Neuronal stem cell (in vitro differentiated cells): Measurements from ENCODE around the gene IL23R.
A peak's percentile ranks its signal among the peaks of the same experiment; 100 is the strongest.

Experiments
- DNase-seq: peaks from one replicate; pipeline ENCODE4 v3.0.0-alpha.2; 2013; ENCODE audit warnings: low spot score
- H2AFZ ChIP-seq: one replicate; pipeline ENCODE4 v1.6.1; 2013; ENCODE audit warnings: mild to moderate bottlenecking, low read length, inconsistent platforms
- H2AK5ac ChIP-seq: 2 replicates; pipeline ENCODE4 v1.6.1; 2013; ENCODE audit warnings: low read depth, mild to moderate bottlenecking, inconsistent platforms, low read length, moderate library complexity, mixed read lengths
- H2BK120ac ChIP-seq: 2 replicates; pipeline ENCODE4 v1.6.1; 2013; ENCODE audit warnings: low read depth, mild to moderate bottlenecking, inconsistent platforms, low read length, moderate library complexity, mixed read lengths
- H2BK12ac ChIP-seq: one replicate; pipeline ENCODE4 v1.6.1; 2013; ENCODE audit warnings: low read length, inconsistent platforms
- H2BK15ac ChIP-seq: 2 replicates; pipeline ENCODE4 v1.6.1; 2013; ENCODE audit warnings: mild to moderate bottlenecking, low read length, inconsistent platforms, mixed read lengths
- H2BK5ac ChIP-seq: one replicate; pipeline ENCODE4 v1.6.1; 2013; ENCODE audit warnings: inconsistent platforms, mild to moderate bottlenecking, low read length, moderate library complexity
- H3K14ac ChIP-seq: one replicate; pipeline ENCODE4 v1.6.1; 2013; ENCODE audit warnings: low read length, inconsistent platforms
- H3K18ac ChIP-seq: 2 replicates; pipeline ENCODE4 v1.6.1; 2013; ENCODE audit warnings: low read length, inconsistent platforms
- H3K23ac ChIP-seq: 2 replicates; pipeline ENCODE4 v1.6.1; 2013; ENCODE audit warnings: low read depth, mild to moderate bottlenecking, mixed read lengths, low read length, inconsistent platforms; ENCODE audit not compliant: poor library complexity
- H3K27ac ChIP-seq: replicated peaks from 3 replicates; pipeline ENCODE4 v1.5.1; 2013; ENCODE audit warnings: low read length, inconsistent platforms
- H3K27me3 ChIP-seq, 3 experiments: 2 replicates each; pipeline ENCODE4 v1.6.1; 2013; ENCODE audit warnings: low read length in 3 of 3, mild to moderate bottlenecking in 2 of 3, inconsistent platforms in 1 of 3, low read depth in 1 of 3, mixed read lengths in 1 of 3, moderate library complexity in 1 of 3; ENCODE audit not compliant: control insufficient read depth in 3 of 3, insufficient read depth in 3 of 3
- H3K36me3 ChIP-seq, 2 donors: replicated peaks in 1 of 2; 2 replicates each; pipeline ENCODE4 v1.6.1; 2013; ENCODE audit warnings: low read length in 2 of 2; ENCODE audit not compliant: control insufficient read depth in 2 of 2, insufficient read depth in 2 of 2
- H3K4ac ChIP-seq: 2 replicates; pipeline ENCODE4 v1.6.1; 2013; ENCODE audit warnings: inconsistent platforms, mild to moderate bottlenecking, low read length, moderate library complexity
- H3K4me1 ChIP-seq, 2 donors: 1 replicate in 1 of 2; 2 replicates in 1 of 2; pipeline ENCODE4 v1.6.1; 2013; ENCODE audit warnings: low read length in 2 of 2, low read depth in 1 of 2; ENCODE audit not compliant: control insufficient read depth in 2 of 2, insufficient read depth in 1 of 2
- H3K4me2 ChIP-seq: one replicate; pipeline ENCODE4 v1.6.1; 2013; ENCODE audit warnings: mild to moderate bottlenecking, low read length, inconsistent platforms; ENCODE audit not compliant: insufficient read depth, poor library complexity, severe bottlenecking
- H3K4me3 ChIP-seq, 2 donors: 2 replicates each; pipeline ENCODE4 v1.5.1; 2013; ENCODE audit warnings: low read length in 2 of 2, mild to moderate bottlenecking in 2 of 2, inconsistent platforms in 1 of 2, moderate library complexity in 1 of 2
- H3K79me1 ChIP-seq: one replicate; pipeline ENCODE4 v1.6.1; 2013; ENCODE audit warnings: low read depth, mild to moderate bottlenecking, inconsistent platforms, low read length, moderate library complexity
- H3K9ac ChIP-seq: one replicate; pipeline ENCODE4 v1.6.1; 2013; ENCODE audit warnings: mild to moderate bottlenecking, low read depth, low read length, inconsistent platforms; ENCODE audit not compliant: poor library complexity
- H3K9me3 ChIP-seq, 2 donors: replicated peaks in 1 of 2; 2 replicates each; pipeline versions ENCODE3 to v1.6.1; 2013; ENCODE audit warnings: low read length in 2 of 2, mild to moderate bottlenecking in 2 of 2, inconsistent platforms in 1 of 2, low read depth in 1 of 2, mixed read lengths in 1 of 2, moderate library complexity in 1 of 2; ENCODE audit not compliant: control insufficient read depth in 2 of 2, insufficient read depth in 1 of 2
- H4K8ac ChIP-seq: one replicate; pipeline ENCODE4 v1.6.1; 2013; ENCODE audit warnings: low read depth, mild to moderate bottlenecking, inconsistent platforms, low read length, moderate library complexity
- H4K91ac ChIP-seq: one replicate; pipeline ENCODE4 v1.6.1; 2013; ENCODE audit warnings: low read length, low read depth, mild to moderate bottlenecking, inconsistent platforms; ENCODE audit not compliant: poor library complexity
- WGBS, 2 donors: extraction: QIAGEN DNeasy Blood & Tissue Kit; methylation state at CpG; one replicate each; pipeline ENCODE4 v1.1.7; 2013; ENCODE audit warnings: missing lambda C conversion rate in 2 of 2, mixed read lengths in 1 of 2; ENCODE audit not compliant: insufficient read length in 2 of 2, insufficient replicate concordance in 1 of 2; ENCODE audit errors: extremely low coverage in 2 of 2; 5-methylcytosine and 5-hydroxymethylcytosine counted together

The IL23R gene

DNA sequence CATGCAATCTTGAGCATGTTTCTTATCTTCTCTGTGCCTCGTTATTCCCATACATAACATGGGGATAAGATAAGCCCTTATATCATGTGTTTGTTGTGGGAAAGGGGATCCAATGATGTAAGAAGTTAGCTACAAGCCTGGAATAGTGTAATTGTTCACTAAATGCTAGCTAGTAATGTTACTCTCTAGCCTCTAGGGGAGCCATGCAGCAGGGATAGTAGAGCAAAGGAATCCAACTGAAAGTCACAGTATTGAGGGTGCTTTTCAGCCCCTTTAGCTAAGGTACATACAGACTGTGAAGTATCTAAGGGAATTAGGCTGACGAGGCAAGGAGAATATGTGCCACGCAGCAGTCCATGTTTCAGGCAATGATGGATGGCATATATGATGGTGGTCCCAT is 46.9 kb downstream of the IL23R start:
- Histone ChIP-seq H3K4me3 (no peak overlapping the region), H3K36me3 (no peaks in the 10 kb centered on the region), H2BK5ac (no peak overlapping the region), H2BK15ac (no peak overlapping the region), H2BK120ac (no peak overlapping the region), H3K4me1 (no peaks in the 10 kb centered on the region), H3K27me3 (no peaks in the 10 kb centered on the region), H3K18ac (no peak overlapping the region), H4K8ac (no peak overlapping the region), H3K14ac (no peak overlapping the region), H3K79me1 (no peaks in the 10 kb centered on the region), H3K9ac (peak overlapping the region; percentile 55), H3K23ac (no peak overlapping the region), H3K27ac (no peak overlapping the region), H2BK12ac (no peak overlapping the region), H2AFZ (no peak overlapping the region), H2AK5ac (no peak overlapping the region), H3K4ac (no peak overlapping the region), H3K9me3 (no peaks in the 10 kb centered on the region), H4K91ac (no peak overlapping the region), H3K4me2 (no peak overlapping the region)
- WGBS, 2 donors: no CpG with 5 or more reads among the region's 3 CpGs
- peak; percentile 8 for DNase-seq

DNA sequence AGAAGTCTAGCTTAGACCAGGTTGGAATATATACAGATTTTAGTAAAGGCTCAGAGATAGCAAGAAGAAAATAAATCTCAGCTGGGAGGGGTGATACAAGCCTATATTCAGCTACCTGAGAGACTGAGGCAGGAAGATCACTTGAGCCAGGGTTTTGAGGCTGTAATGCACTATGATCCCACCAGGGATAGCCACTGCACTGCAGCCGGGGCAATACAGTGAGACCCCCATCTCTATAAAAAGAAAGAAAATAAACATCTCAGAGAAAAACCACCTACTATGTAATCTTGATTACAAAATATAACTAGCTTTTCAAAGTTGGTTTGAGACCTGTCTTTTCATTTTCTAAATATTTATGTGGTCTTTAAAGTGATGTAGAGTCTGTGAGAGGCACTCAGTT is 47.7 kb downstream of the IL23R start:
- Histone ChIP-seq H3K79me1 (no peaks in the 10 kb centered on the region), H3K14ac (no peak overlapping the region), H3K23ac (no peak overlapping the region), H2BK12ac (no peak overlapping the region), H2AK5ac (no peak overlapping the region), H3K4me1 (no peaks in the 10 kb centered on the region), H3K9ac (no peak overlapping the region), H2BK120ac (no peak overlapping the region), H4K8ac (no peak overlapping the region), H3K27me3 (no peaks in the 10 kb centered on the region), H4K91ac (no peak overlapping the region), H3K36me3 (no peaks in the 10 kb centered on the region), H3K18ac (no peak overlapping the region), H3K4ac (no peak overlapping the region), H3K27ac (no peak overlapping the region), H2AFZ (no peak overlapping the region), H3K9me3 (no peaks in the 10 kb centered on the region), H2BK15ac (no peak overlapping the region), H3K4me2 (no peak overlapping the region), H2BK5ac (no peak overlapping the region), H3K4me3 (no peak overlapping the region)
- DNase-seq: no peak
- no CpG with 5 or more reads among the region's 1 CpG for WGBS, 2 donors

DNA sequence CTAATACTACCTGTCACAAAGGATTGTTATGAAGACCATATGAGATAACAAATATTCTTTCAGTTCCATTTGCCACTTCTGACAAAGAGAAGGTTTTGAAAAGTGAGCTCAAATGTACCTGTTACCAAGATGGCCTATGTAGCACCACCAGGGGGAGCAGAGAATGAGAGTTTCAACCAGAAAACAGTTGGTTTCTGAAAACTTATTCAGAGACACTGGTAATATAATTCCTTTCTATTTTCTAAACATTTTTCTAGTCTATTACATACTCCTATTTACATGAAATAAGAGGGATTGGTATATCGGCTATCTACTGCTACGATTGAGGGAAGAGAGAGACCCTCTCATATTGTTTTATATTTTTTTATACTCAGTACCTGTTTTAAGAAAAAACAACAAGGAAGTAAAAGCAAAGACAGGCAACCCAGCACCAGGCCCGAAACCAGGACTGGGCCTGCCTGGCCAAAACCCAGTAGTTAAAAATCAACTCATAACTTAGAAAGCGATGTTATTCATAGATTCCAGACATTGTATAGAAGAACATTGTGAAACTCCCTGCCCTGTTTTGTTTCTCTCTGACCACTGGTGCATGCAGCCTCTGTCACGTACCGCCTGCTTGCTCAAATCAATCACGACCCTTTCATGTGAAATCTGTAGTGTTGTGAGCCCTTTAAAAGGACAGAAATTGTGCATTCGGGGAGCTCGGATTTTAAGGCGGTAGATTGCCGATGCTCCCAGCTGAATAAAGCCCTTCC is 48.3 kb downstream of the IL23R start:
- H3K27ac ChIP-seq: no peak overlapping the region
- no peak overlapping the region for H2BK120ac ChIP-seq
- no peak overlapping the region for H4K91ac ChIP-seq
- H2BK12ac ChIP-seq: no peak overlapping the region
- H2BK15ac ChIP-seq: no peak overlapping the region
- H3K9ac ChIP-seq: no peak overlapping the region
- H3K79me1 ChIP-seq: no peaks in the 10 kb centered on the region
- H3K36me3 ChIP-seq: no peaks in the 10 kb centered on the region
- no peak overlapping the region for H3K4ac ChIP-seq
- H2AK5ac ChIP-seq: no peak overlapping the region
- no peak overlapping the region for H3K18ac ChIP-seq
- no peak overlapping the region for H4K8ac ChIP-seq
- WGBS, 2 donors: no CpG with 5 or more reads among the region's 11 CpGs
- H3K4me2 ChIP-seq: no peak overlapping the region
- H3K9me3 ChIP-seq: no peaks in the 10 kb centered on the region
- H3K14ac ChIP-seq: no peak overlapping the region
- H3K4me3 ChIP-seq: no peak overlapping the region
- no peaks in the 10 kb centered on the region for H3K27me3 ChIP-seq
- no peaks in the 10 kb centered on the region for H3K4me1 ChIP-seq
- H3K23ac ChIP-seq: no peak overlapping the region
- DNase-seq: no peak
- no peak overlapping the region for H2BK5ac ChIP-seq
- no peak overlapping the region for H2AFZ ChIP-seq

DNA sequence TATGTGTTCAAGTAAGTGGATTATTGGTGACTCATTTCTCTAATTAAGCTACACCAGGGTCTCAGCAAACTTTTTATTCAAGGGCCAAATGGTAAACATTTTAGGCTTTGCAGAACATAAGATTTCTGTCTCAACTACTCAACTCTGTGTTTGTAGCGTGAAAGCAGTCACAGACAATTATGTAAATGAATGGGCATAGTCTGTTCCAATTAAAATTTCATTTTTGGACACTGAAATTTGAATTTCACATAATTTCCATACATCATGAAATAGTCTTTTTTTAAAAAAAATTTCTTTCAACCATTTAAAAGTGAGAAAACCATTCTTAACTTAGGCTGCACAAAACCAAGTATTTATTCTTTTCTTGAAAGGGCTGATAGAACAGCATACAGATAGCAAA is 50.1 kb downstream of the IL23R start:
- H3K23ac ChIP-seq: no peak overlapping the region
- WGBS, 2 donors: no CpG with 5 or more reads among the region's 1 CpG
- no peak overlapping the region for H3K4me2 ChIP-seq

More for the DNA sequence above, 50.1 kb downstream of the IL23R start:
- Histone ChIP-seq H4K91ac (no peak overlapping the region), H3K18ac (no peak overlapping the region), H4K8ac (no peak overlapping the region), H3K27ac (no peak overlapping the region), H3K4me3 (no peak overlapping the region), H2BK15ac (no peak overlapping the region), H2AK5ac (no peak overlapping the region), H3K9ac (no peak overlapping the region), H2BK5ac (no peak overlapping the region), H2AFZ (no peak overlapping the region), H2BK12ac (no peak overlapping the region), H3K79me1 (no peaks in the 10 kb centered on the region), H3K9me3 (no peaks in the 10 kb centered on the region), H3K4ac (no peak overlapping the region), H3K27me3 (no peaks in the 10 kb centered on the region), H3K36me3 (no peaks in the 10 kb centered on the region), H3K14ac (no peak overlapping the region), H2BK120ac (no peak overlapping the region), H3K4me1 (no peaks in the 10 kb centered on the region)
- DNase-seq: no peak
